HG02852 (cell line): Measurements from ENCODE around the gene KIF3B.
"Not testable (repeated sequence)": the region's sequence is repeated elsewhere in the genome, so short reads cannot be mapped to it uniquely, and the experiment has no call there.

Experiments used
- ATAC-seq: cut with Tn5 transposase; IDR thresholded peaks from one replicate; pipeline ENCODE4 v1.9.1; 2021; ENCODE audit warnings: mild to moderate bottlenecking, moderate library complexity; ENCODE audit not compliant: unreplicated experiment

The KIF3B gene

GRCh38 chr20:32382102-32382950 is 104.9 kb downstream of the KIF3B start:
- no peak for ATAC-seq

GRCh38 chr20:32383441-32383840 is 106.0 kb downstream of the KIF3B start:
- not testable (repeated sequence) for ATAC-seq
